Fibroblast of villous mesenchyme (primary cell): ENCODE results near the gene RAB31. TPM values are rescaled to one million over a fixed set of nuclear protein-coding genes. Genes with fewer than 3 reads are reported as not detected.
A peak's percentile ranks its signal among the peaks of the same experiment; 100 is the strongest.

ENCODE experiments used
- DNase-seq: peaks from one replicate; pipeline ENCODE4 v3.0.0-alpha.2; 2010; ENCODE audit warnings: low read depth
- H3K4me3 ChIP-seq: 2 replicates; pipeline ENCODE4 v1.5.1; 2011; ENCODE audit warnings: low read depth, mild to moderate bottlenecking, low read length
- total RNA-seq: library from RNA; depleted of rRNA; stranded (reverse); fragments of >200 nt; gene quantifications from 2 replicates; pipeline ENCODE4 v1.2.3, GENCODE V29; 2012
- TF ChIP-seq, protein P1 (sequence below): IDR thresholded peaks from 2 replicates; pipeline ENCODE4 v1.5.1; 2012; ENCODE audit warnings: low read depth, mild to moderate bottlenecking, low read length; ENCODE audit not compliant: insufficient read depth

RAB31 gene
- total RNA-seq, 1 donor: 34.5 TPM

DNA sequence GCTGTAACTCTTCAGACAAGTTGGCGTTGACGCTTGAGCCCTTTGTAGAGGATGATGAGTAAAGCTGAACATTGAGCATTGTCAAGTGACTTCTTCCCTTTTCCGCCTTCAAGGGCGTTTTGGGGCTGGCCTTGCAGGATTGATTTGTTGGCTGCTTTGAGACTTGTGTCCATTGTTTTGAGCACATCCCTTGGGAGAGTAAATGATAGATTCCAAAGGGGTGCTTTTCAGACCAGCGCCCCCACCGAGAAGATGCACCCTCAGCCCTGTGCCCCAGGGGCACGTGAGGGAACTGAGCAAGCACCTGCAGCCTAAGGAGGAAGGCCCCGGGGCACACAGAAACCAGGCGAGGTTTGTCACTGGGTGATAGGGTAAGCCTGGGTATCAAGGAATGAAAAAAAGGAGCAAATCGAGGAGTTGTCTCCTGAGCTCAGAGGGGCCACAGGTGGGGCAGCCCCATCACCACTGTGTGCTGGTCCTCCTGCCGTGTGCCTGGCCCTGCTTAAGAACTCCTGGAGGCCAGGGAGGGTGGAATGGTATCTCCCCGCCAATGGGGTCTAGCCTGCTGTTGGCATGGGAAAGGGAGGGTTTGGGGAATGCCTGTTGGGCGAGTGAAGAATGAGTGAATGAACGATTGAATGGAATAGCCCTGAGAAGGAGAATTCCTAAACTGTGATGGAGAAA, 64.0 kb downstream of the RAB31 start:
- TF ChIP-seq, protein P1, sequence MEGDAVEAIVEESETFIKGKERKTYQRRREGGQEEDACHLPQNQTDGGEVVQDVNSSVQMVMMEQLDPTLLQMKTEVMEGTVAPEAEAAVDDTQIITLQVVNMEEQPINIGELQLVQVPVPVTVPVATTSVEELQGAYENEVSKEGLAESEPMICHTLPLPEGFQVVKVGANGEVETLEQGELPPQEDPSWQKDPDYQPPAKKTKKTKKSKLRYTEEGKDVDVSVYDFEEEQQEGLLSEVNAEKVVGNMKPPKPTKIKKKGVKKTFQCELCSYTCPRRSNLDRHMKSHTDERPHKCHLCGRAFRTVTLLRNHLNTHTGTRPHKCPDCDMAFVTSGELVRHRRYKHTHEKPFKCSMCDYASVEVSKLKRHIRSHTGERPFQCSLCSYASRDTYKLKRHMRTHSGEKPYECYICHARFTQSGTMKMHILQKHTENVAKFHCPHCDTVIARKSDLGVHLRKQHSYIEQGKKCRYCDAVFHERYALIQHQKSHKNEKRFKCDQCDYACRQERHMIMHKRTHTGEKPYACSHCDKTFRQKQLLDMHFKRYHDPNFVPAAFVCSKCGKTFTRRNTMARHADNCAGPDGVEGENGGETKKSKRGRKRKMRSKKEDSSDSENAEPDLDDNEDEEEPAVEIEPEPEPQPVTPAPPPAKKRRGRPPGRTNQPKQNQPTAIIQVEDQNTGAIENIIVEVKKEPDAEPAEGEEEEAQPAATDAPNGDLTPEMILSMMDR: no peak
- DNase-seq: no peak
- no peak overlapping the region for H3K4me3 ChIP-seq

DNA sequence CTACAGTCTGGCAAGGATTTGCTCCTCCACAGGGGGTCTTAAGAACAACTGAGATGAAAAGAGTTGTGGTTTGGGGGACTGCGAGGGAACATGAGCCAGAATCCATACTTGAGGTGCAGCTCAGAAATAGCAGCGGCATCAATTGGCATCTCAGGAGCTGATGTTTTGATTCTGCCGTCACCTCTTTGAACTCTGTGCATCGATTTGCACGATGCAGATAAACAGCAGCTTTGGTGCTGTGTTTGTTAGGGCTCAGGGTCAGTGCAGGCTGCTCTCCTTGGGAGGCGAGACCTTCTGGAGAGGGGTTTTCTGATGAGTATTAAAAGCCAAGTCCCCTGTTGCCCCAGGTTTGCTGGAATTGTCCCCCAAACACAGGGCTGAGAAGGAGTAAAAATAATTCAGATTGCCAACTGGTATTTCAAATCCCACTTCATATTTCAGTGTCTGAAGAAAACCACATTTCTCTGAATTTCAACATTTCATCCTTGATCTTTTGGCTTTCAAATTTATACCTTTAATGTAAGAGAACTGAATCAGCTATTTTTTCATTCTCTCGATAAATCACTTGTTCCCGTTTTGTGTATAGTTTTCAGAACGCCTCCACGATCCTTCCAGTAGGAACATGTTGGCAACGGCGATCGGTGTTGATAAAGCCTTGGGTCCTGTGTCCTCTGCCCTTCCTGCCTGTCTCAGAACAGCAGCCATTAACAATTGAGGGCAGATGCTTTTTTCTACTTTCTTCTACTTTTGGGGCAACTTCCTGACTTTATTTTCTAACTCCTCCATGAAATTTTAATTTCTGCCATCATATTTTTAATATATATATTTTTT, 65.0 kb downstream of the RAB31 start:
- no peak overlapping the region for H3K4me3 ChIP-seq
- TF ChIP-seq, protein P1: no peak
- DNase-seq: no peak

DNA sequence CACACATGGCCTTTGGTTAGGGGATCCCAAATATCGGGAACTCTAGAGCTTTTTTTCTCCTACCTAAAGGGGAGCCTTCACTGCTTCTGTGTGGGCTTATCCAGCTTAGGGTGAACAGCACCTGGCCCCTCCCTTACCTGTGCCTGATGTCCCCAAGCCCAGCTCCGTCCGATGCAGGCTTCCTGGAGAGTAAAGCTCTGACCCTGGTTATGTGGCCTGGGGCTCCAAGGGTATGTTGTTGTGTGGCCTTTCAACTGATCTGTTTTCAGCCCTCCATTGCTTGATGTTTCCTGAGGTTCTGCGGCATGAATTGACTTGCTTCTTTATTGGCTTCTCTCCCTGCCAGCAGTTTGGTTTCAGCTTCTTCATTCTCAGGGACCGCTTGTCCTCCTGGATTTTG, 66.0 kb downstream of the RAB31 start:
- TF ChIP-seq, protein P1: no peak
- H3K4me3 ChIP-seq: no peak overlapping the region
- no peak for DNase-seq

GRCh38 chr18:9775178-9775577, 67.1 kb downstream of the RAB31 start:
- TF ChIP-seq, protein P1: no peak
- DNase-seq: peak; percentile 73
- H3K4me3 ChIP-seq: no peak overlapping the region

GRCh38 chr18:9779630-9780029, 71.5 kb downstream of the RAB31 start:
- DNase-seq: peak; percentile 64
- H3K4me3 ChIP-seq: no peak overlapping the region
- TF ChIP-seq, protein P1: no peak

DNA sequence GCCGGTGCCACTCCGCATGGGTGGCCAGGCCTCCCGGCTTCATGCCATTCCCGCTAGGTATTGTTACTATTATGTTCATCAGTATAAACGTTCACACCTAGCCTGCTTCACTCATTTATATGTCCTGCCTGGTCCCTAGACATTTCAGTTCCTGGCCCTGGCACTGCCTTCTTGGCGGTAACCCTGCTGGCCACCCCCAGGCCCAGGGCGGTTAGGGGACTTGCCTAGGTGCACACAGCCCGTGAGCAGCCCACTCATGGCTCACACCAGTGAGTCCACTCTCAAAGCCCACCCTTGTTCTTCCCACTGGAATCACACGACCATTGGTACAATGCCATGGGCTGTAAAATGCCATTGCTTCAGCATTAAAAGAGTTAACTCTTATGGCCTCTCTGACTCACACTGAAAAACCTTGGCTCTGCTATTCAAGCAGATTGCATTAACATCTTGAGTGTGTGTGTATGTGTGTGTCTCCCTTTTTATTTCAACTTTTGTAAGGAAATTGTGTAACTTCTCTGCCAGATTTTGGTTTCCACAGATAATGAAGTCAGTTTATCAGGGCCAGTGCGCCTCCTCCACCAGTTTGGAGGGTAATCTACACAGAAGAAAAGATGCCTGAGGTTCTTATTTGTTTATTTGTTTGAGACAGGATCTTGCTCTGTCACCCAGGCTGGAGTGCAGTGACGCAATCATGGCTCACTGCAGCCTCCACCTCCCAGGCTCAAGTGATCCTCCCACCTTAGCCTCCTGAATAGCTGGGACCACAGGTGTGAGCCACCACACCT, 74.2 kb downstream of the RAB31 start:
- no peak overlapping the region for H3K4me3 ChIP-seq
- peak; percentile 98 for DNase-seq
- TF ChIP-seq, protein P1: no peak
